Loucy (cell line): ENCODE measurements around the gene RAB31.

Experiments
- EZH2phosphoT487 ChIP-seq: fragments of 200-600 bp; IDR thresholded peaks from 2 replicates; pipeline ENCODE4 v1.6.1; 2018; ENCODE audit warnings: antibody characterized with exemption, mild to moderate bottlenecking, moderate library complexity, borderline replicate concordance
- TF ChIP-seq, protein P1 (sequence below): fragments of 200-600 bp; sonication (generic); conservative IDR thresholded peaks from 2 replicates; pipeline ENCODE4 v1.5.1; 2014; ENCODE audit warnings: mild to moderate bottlenecking, antibody characterized with exemption, low read length

DNA sequence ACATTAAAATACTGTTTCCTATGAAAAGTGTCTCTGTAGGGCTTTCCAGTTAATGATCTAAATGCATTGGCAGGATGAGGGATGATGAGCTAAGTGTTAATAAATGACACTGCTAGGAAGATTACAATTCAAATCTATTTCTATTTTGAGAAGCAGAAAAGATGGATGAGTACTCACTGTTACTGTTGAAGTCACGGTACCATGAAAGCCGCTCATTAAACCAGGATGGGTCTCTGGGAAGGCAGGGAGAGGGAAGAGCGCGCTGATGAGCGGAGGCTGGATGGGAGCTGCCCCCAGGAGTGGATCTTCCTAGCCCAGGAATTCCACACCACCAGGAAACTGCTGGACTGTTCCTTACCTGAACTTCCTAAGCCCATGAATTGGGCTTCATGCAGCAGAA, 150.5 kb downstream of the RAB31 start:
- TF ChIP-seq, protein P1, sequence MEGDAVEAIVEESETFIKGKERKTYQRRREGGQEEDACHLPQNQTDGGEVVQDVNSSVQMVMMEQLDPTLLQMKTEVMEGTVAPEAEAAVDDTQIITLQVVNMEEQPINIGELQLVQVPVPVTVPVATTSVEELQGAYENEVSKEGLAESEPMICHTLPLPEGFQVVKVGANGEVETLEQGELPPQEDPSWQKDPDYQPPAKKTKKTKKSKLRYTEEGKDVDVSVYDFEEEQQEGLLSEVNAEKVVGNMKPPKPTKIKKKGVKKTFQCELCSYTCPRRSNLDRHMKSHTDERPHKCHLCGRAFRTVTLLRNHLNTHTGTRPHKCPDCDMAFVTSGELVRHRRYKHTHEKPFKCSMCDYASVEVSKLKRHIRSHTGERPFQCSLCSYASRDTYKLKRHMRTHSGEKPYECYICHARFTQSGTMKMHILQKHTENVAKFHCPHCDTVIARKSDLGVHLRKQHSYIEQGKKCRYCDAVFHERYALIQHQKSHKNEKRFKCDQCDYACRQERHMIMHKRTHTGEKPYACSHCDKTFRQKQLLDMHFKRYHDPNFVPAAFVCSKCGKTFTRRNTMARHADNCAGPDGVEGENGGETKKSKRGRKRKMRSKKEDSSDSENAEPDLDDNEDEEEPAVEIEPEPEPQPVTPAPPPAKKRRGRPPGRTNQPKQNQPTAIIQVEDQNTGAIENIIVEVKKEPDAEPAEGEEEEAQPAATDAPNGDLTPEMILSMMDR: no peak
- TF ChIP-seq EZH2phosphoT487: no peak
